Measurements from ENCODE around the gene MCAM. TPM values are rescaled to one million over a fixed set of nuclear protein-coding genes. Genes with fewer than 3 reads are reported as not detected.

MCAM gene
- total and polyA plus RNA-seq, 2 of the 8 experiments (the other 6 are each of a cell fraction or from before 2014, with no cell fraction given) = 22.4 to 32.2 TPM

GRCh38 chr11:119344291-119345010, 27.5 kb upstream of the MCAM start:
- no peak overlapping the region for H4K8ac ChIP-seq (ENCODE audit: extremely low read depth, insufficient read depth, low read length)
- H3K4me1 ChIP-seq (replicated peaks in 1 of 4; ENCODE audit: control insufficient read depth in 3 of 4, insufficient read depth in 4 of 4, low read length in 3 of 4) = peaks cover under 1 to 13% (median 9%) of the 10 kb centered on the region in 4 experiments; a peak in 6 of 7 replicates
- CTCF ChIA-PET (ENCODE audit: partially characterized antibody) = interaction anchor here (1.0 to 20.0 kb wide), 11 partner anchors 8 to 238 kb away, joined by 3 to 463 read pairs (median 5); partner anchors contain the start of genes MCAM and USP2
- H3K18ac ChIP-seq (ENCODE audit: extremely low read depth, low read length) = no peak overlapping the region
- H3K27me3 ChIP-seq (replicated peaks in 1 of 4; ENCODE audit: control insufficient read depth in 3 of 4, extremely low read depth in 1 of 4, insufficient read depth in 3 of 4, low read length in 3 of 4) = peaks cover 8 to 38% (median 26%) of the 10 kb centered on the region in 4 experiments
- H3K79me1 ChIP-seq (ENCODE audit: low read depth, low read length) = no peaks in the 10 kb centered on the region; the same call in 1 of the 2 replicates
- no peak overlapping the region for H2AK5ac ChIP-seq (ENCODE audit: low read depth, low read length)
- H2BK20ac ChIP-seq (ENCODE audit: low read length) = no peak overlapping the region
- H4K20me1 ChIP-seq (replicated peaks in 1 of 2; ENCODE audit: control insufficient read depth in 1 of 2, insufficient read depth in 2 of 2, low read length in 2 of 2) = peaks cover 0 to 4% of the 10 kb centered on the region in 2 experiments
- no peak overlapping the region for H3K14ac ChIP-seq (ENCODE audit: insufficient read length)
- no peaks in the 10 kb centered on the region for H3K79me2 ChIP-seq (ENCODE audit: control insufficient read depth in 1 of 2, insufficient read depth in 2 of 2, low read length in 2 of 2)
- no peak overlapping the region for H3K4me3 ChIP-seq (ENCODE audit: extremely low read depth in 1 of 4, insufficient read depth in 2 of 4, low read depth in 3 of 4, low read length in 4 of 4)
- H3K4ac ChIP-seq (replicated peaks; ENCODE audit: insufficient read length, low read depth, low read length) = no peak overlapping the region
- 89% methylated on average over 14 of the region's 14 CpGs; no CpG with 5 or more reads in 1 of the 2 experiments for WGBS, 2 experiments (ENCODE audit: extremely low coverage in 1 of 2, insufficient coverage in 1 of 2, insufficient read length in 1 of 2, insufficient replicate concordance in 2 of 2, low coverage in 1 of 2, low lambda C conversion rate in 2 of 2, missing lambda C conversion rate in 1 of 2)
- H2BK120ac ChIP-seq (replicated peaks; ENCODE audit: low read depth, low read length) = no peak overlapping the region
- no peak overlapping the region for H3K56ac ChIP-seq (replicated peaks; ENCODE audit: insufficient read length, low read depth, low read length)
- H3K9me3 ChIP-seq (ENCODE audit: insufficient read depth in 2 of 2, low read depth in 1 of 2, low read length in 1 of 2) = no peaks in the 10 kb centered on the region
- H3K36me3 ChIP-seq (ENCODE audit: control insufficient read depth in 2 of 4, insufficient read depth in 4 of 4, low read length in 3 of 4) = no peaks in the 10 kb centered on the region
- H3K23ac ChIP-seq (ENCODE audit: insufficient read length) = no peak overlapping the region
- no peak overlapping the region for H4K91ac ChIP-seq (replicated peaks; ENCODE audit: insufficient read length, low read length)
- H3K27ac ChIP-seq (ENCODE audit: low read depth, low read length) = no peak overlapping the region
- peaks cover 15% of the 10 kb centered on the region; the same call in 1 of the 2 replicates for H3K23me2 ChIP-seq (ENCODE audit: low read depth, low read length)
- H2AFZ ChIP-seq (ENCODE audit: low read length) = no peak overlapping the region
- no peak overlapping the region for H4K5ac ChIP-seq (ENCODE audit: insufficient read length, low read depth, low read length)
- H2BK15ac ChIP-seq (ENCODE audit: low read length) = 0 out of 2 replicates have a peak overlapping the region, but pooled peaks have one; percentile 61
- H2BK12ac ChIP-seq (ENCODE audit: low read depth, low read length) = no peak overlapping the region
- POLR2A ChIA-PET (ENCODE audit: partially characterized antibody) = interaction anchor here (1.0 to 1.5 kb wide), 3 partner anchors 27 to 58 kb away, joined by 3 read pairs; partner anchors contain the start of gene USP2
- DNase-seq (ENCODE audit: low read depth in 1 of 2, low spot score in 2 of 2) (no peak), FAIRE-seq (no peak)
- H3K9ac ChIP-seq (replicated peaks in 1 of 4; ENCODE audit: extremely low read depth in 1 of 4, low read depth in 3 of 4, low read length in 3 of 4) = no peak overlapping the region
- H2BK5ac ChIP-seq (ENCODE audit: low read depth, low read length) = no peak overlapping the region
- no peak overlapping the region for H3K4me2 ChIP-seq (ENCODE audit: insufficient read depth in 1 of 2, low read depth in 2 of 2, low read length in 2 of 2)
- TF ChIP-seq BRCA1 (IDR thresholded peaks at IDR 0.05; ENCODE audit: low read depth, low read length) = no peak
- no peak for TF ChIP-seq KDM5A (IDR thresholded peaks at IDR 0.05; ENCODE audit: low read length)
- TF ChIP-seq PHF8 (conservative IDR thresholded peaks at IDR 0.05; ENCODE audit: low read depth, low read length) = no peak
- TF ChIP-seq RFX5 (IDR thresholded peaks at IDR 0.05; ENCODE audit: borderline replicate concordance, low read depth, low read length) = no peak
- TF ChIP-seq, protein P1, sequence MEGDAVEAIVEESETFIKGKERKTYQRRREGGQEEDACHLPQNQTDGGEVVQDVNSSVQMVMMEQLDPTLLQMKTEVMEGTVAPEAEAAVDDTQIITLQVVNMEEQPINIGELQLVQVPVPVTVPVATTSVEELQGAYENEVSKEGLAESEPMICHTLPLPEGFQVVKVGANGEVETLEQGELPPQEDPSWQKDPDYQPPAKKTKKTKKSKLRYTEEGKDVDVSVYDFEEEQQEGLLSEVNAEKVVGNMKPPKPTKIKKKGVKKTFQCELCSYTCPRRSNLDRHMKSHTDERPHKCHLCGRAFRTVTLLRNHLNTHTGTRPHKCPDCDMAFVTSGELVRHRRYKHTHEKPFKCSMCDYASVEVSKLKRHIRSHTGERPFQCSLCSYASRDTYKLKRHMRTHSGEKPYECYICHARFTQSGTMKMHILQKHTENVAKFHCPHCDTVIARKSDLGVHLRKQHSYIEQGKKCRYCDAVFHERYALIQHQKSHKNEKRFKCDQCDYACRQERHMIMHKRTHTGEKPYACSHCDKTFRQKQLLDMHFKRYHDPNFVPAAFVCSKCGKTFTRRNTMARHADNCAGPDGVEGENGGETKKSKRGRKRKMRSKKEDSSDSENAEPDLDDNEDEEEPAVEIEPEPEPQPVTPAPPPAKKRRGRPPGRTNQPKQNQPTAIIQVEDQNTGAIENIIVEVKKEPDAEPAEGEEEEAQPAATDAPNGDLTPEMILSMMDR (IDR thresholded peaks at IDR 0.05; ENCODE audit: control extremely low read depth in 1 of 3, insufficient read depth in 1 of 3, low read depth in 1 of 3, low read length in 3 of 3) = no peak
- no peak for TF ChIP-seq ATF2 (IDR thresholded peaks at IDR 0.05; ENCODE audit: low read length)
- no peak for TF ChIP-seq RAD21 (IDR thresholded peaks at IDR 0.05 in 1 of 2, conservative IDR thresholded peaks at IDR 0.05 in 1 of 2; ENCODE audit: low read depth in 2 of 2, low read length in 2 of 2)
